ENCODE measurements around the gene FPR3.
"Not testable (repeated sequence)": the region's sequence is repeated elsewhere in the genome, so short reads cannot be mapped to it uniquely, and the experiment has no call there.

The FPR3 gene

GRCh38 chr19:51800473-51801244 is 5.7 kb downstream of the FPR3 start:
- Histone ChIP-seq H3K36me3 (ENCODE audit: insufficient read depth, low read depth, low read length) (no peaks in the 10 kb centered on the region), H3K27me3 (ENCODE audit: insufficient read depth, low read length) (no peaks in the 10 kb centered on the region), H3K4me1 (ENCODE audit: insufficient read depth, low read length) (no peaks in the 10 kb centered on the region), H3K9ac (ENCODE audit: low read depth, low read length) (no peak overlapping the region), H3K4me3 (ENCODE audit: low read length) (no peak overlapping the region), H3K27ac (ENCODE audit: low read length) (no peak overlapping the region), H3K9me3 (ENCODE audit: insufficient read depth, low read depth, low read length) (peaks cover 59% of the 10 kb centered on the region)

GRCh38 chr19:51802775-51803174 is 7.8 kb downstream of the FPR3 start:
- Histone ChIP-seq H3K27me3 (ENCODE audit: insufficient read depth, low read length) (no peaks in the 10 kb centered on the region), H3K36me3 (ENCODE audit: insufficient read depth, low read depth, low read length) (no peaks in the 10 kb centered on the region), H3K9ac (ENCODE audit: low read depth, low read length) (no peak overlapping the region), H3K27ac (ENCODE audit: low read length) (no peak overlapping the region), H3K9me3 (ENCODE audit: insufficient read depth, low read depth, low read length) (peaks cover 47% of the 10 kb centered on the region), H3K4me1 (ENCODE audit: insufficient read depth, low read length) (no peaks in the 10 kb centered on the region), H3K4me3 (ENCODE audit: low read length) (no peak overlapping the region)

- H3K27me3 ChIP-seq (ENCODE audit: insufficient read depth, low read length): no peaks in the 10 kb centered on the region
- H3K9ac ChIP-seq (ENCODE audit: low read depth, low read length): no peak overlapping the region
- peaks cover 45% of the 10 kb centered on the region for H3K9me3 ChIP-seq (ENCODE audit: insufficient read depth, low read depth, low read length)
- no peak overlapping the region for H3K4me3 ChIP-seq (ENCODE audit: low read length)
- H3K27ac ChIP-seq (ENCODE audit: low read length): no peak overlapping the region
- no peaks in the 10 kb centered on the region for H3K4me1 ChIP-seq (ENCODE audit: insufficient read depth, low read length)
- H3K36me3 ChIP-seq (ENCODE audit: insufficient read depth, low read depth, low read length): no peaks in the 10 kb centered on the region
These were observed 8.6 kb downstream of the FPR3 start for GRCh38 chr19:51803519-51803918.

GRCh38 chr19:51803967-51804366 is 9.0 kb downstream of the FPR3 start:
- peaks cover 48% of the 10 kb centered on the region for H3K9me3 ChIP-seq (ENCODE audit: insufficient read depth, low read depth, low read length)
- no peak overlapping the region for H3K9ac ChIP-seq (ENCODE audit: low read depth, low read length)
- H3K4me3 ChIP-seq (ENCODE audit: low read length): no peak overlapping the region
- H3K4me1 ChIP-seq (ENCODE audit: insufficient read depth, low read length): no peaks in the 10 kb centered on the region
- H3K27me3 ChIP-seq (ENCODE audit: insufficient read depth, low read length): no peaks in the 10 kb centered on the region
- H3K36me3 ChIP-seq (ENCODE audit: insufficient read depth, low read depth, low read length): no peaks in the 10 kb centered on the region
- no peak overlapping the region for H3K27ac ChIP-seq (ENCODE audit: low read length)

- H3K9ac ChIP-seq (ENCODE audit: low read depth, low read length); H3K27ac ChIP-seq (ENCODE audit: low read length); H3K36me3 ChIP-seq (ENCODE audit: insufficient read depth, low read depth, low read length); H3K4me1 ChIP-seq (ENCODE audit: insufficient read depth, low read length); H3K4me3 ChIP-seq (ENCODE audit: low read length); H3K27me3 ChIP-seq (ENCODE audit: insufficient read depth, low read length): not testable (repeated sequence)
- peaks cover 42% of the 10 kb centered on the region for H3K9me3 ChIP-seq (ENCODE audit: insufficient read depth, low read depth, low read length)
These were observed 9.8 kb downstream of the FPR3 start for GRCh38 chr19:51804789-51805188.

- H3K27ac ChIP-seq (ENCODE audit: low read length); H3K4me1 ChIP-seq (ENCODE audit: insufficient read depth, low read length); H3K36me3 ChIP-seq (ENCODE audit: insufficient read depth, low read depth, low read length); H3K9ac ChIP-seq (ENCODE audit: low read depth, low read length); H3K27me3 ChIP-seq (ENCODE audit: insufficient read depth, low read length); H3K4me3 ChIP-seq (ENCODE audit: low read length): not testable (repeated sequence)
- H3K9me3 ChIP-seq (ENCODE audit: insufficient read depth, low read depth, low read length): peaks cover 42% of the 10 kb centered on the region
These were observed 10.4 kb downstream of the FPR3 start for GRCh38 chr19:51805396-51805795.

GRCh38 chr19:51806571-51806970 is 11.6 kb downstream of the FPR3 start:
- H3K27me3 ChIP-seq (ENCODE audit: insufficient read depth, low read length); H3K4me1 ChIP-seq (ENCODE audit: insufficient read depth, low read length); H3K9ac ChIP-seq (ENCODE audit: low read depth, low read length); H3K36me3 ChIP-seq (ENCODE audit: insufficient read depth, low read depth, low read length); H3K27ac ChIP-seq (ENCODE audit: low read length); H3K4me3 ChIP-seq (ENCODE audit: low read length): not testable (repeated sequence)
- peaks cover 47% of the 10 kb centered on the region for H3K9me3 ChIP-seq (ENCODE audit: insufficient read depth, low read depth, low read length)

GRCh38 chr19:51807111-51807701 is 12.2 kb downstream of the FPR3 start:
- no peak overlapping the region for H3K4me3 ChIP-seq (ENCODE audit: low read length)

GRCh38 chr19:51807925-51808324 is 13.0 kb downstream of the FPR3 start:
- no peak overlapping the region for H3K4me3 ChIP-seq (ENCODE audit: low read length)

More at GRCh38 chr19:51807111-51807701, 12.2 kb downstream of the FPR3 start:
- Histone ChIP-seq H3K4me1 (ENCODE audit: insufficient read depth, low read length) (no peaks in the 10 kb centered on the region), H3K9ac (ENCODE audit: low read depth, low read length) (no peak overlapping the region), H3K36me3 (ENCODE audit: insufficient read depth, low read depth, low read length) (no peaks in the 10 kb centered on the region), H3K27me3 (ENCODE audit: insufficient read depth, low read length) (no peaks in the 10 kb centered on the region), H3K9me3 (ENCODE audit: insufficient read depth, low read depth, low read length) (peaks cover 54% of the 10 kb centered on the region), H3K27ac (ENCODE audit: low read length) (no peak overlapping the region)

GRCh38 chr19:51808333-51808986 is 13.5 kb downstream of the FPR3 start:
- Histone ChIP-seq H3K4me1 (ENCODE audit: insufficient read depth, low read length) (no peaks in the 10 kb centered on the region), H3K9ac (ENCODE audit: low read depth, low read length) (no peak overlapping the region), H3K27me3 (ENCODE audit: insufficient read depth, low read length) (no peaks in the 10 kb centered on the region), H3K36me3 (ENCODE audit: insufficient read depth, low read depth, low read length) (no peaks in the 10 kb centered on the region), H3K27ac (ENCODE audit: low read length) (no peak overlapping the region), H3K4me3 (ENCODE audit: low read length) (no peak overlapping the region), H3K9me3 (ENCODE audit: insufficient read depth, low read depth, low read length) (peaks cover 62% of the 10 kb centered on the region)

More at GRCh38 chr19:51807925-51808324, 13.0 kb downstream of the FPR3 start:
- Histone ChIP-seq H3K27me3 (ENCODE audit: insufficient read depth, low read length) (no peaks in the 10 kb centered on the region), H3K9ac (ENCODE audit: low read depth, low read length) (no peak overlapping the region), H3K9me3 (ENCODE audit: insufficient read depth, low read depth, low read length) (peaks cover 61% of the 10 kb centered on the region), H3K27ac (ENCODE audit: low read length) (no peak overlapping the region), H3K4me1 (ENCODE audit: insufficient read depth, low read length) (no peaks in the 10 kb centered on the region), H3K36me3 (ENCODE audit: insufficient read depth, low read depth, low read length) (no peaks in the 10 kb centered on the region)

GRCh38 chr19:51809787-51810186 is 14.8 kb downstream of the FPR3 start:
- H3K27ac ChIP-seq (ENCODE audit: low read length): no peak overlapping the region

GRCh38 chr19:51810223-51810622 is 15.3 kb downstream of the FPR3 start:
- Histone ChIP-seq H3K27me3 (ENCODE audit: insufficient read depth, low read length) (no peaks in the 10 kb centered on the region), H3K27ac (ENCODE audit: low read length) (no peak overlapping the region), H3K9me3 (ENCODE audit: insufficient read depth, low read depth, low read length) (peaks cover 66% of the 10 kb centered on the region), H3K36me3 (ENCODE audit: insufficient read depth, low read depth, low read length) (no peaks in the 10 kb centered on the region), H3K4me1 (ENCODE audit: insufficient read depth, low read length) (no peaks in the 10 kb centered on the region), H3K4me3 (ENCODE audit: low read length) (no peak overlapping the region), H3K9ac (ENCODE audit: low read depth, low read length) (no peak overlapping the region)

More at GRCh38 chr19:51809787-51810186, 14.8 kb downstream of the FPR3 start:
- H3K36me3 ChIP-seq (ENCODE audit: insufficient read depth, low read depth, low read length): no peaks in the 10 kb centered on the region
- no peak overlapping the region for H3K9ac ChIP-seq (ENCODE audit: low read depth, low read length)
- H3K4me3 ChIP-seq (ENCODE audit: low read length): no peak overlapping the region
- no peaks in the 10 kb centered on the region for H3K4me1 ChIP-seq (ENCODE audit: insufficient read depth, low read length)
- H3K27me3 ChIP-seq (ENCODE audit: insufficient read depth, low read length): no peaks in the 10 kb centered on the region
- peaks cover 66% of the 10 kb centered on the region for H3K9me3 ChIP-seq (ENCODE audit: insufficient read depth, low read depth, low read length)

Measured in iPS-20b (cell line).